ENCODE measurements around the gene PRR5.

DNA sequence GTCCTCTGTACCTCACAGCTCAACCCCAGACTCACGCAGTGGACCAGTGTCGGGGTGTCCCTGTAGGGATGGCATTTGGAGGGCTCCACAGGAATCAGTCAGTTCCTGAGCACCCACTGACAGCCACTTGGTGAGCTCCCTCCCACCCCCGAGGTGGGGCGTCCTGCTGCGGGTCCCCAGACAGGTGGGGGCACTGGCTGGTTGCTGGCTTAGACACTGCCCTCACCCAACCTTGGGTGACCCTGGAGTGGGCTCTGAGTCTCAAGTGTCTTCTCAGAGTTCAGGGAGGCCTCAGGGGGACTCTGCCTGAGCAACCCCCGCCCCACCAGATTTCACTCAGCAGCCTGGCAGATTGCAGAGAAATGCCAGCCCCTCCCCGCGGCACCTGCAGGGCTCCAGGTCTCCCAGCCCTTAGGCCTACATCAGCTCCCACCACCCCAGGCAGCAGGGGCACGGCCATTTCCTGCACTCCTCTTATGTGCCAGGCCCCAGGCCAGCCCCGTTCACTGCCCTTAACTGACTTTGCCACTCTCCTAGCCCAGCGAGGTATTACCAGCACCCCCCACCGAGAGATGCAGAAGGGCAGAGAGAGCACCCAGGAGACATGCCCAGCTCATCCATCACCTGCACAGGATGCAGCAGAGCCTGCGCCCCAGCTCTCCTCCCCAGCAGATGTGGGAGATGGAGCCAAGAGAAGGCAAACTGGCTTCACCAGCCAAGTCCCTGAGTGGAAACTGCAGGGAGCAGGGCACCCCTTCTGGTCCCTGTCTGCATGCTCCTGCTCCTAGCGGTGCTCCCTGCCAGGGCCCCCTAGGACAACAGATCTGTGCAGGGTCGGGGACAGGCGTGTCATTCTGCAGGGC, 2.4 kb downstream of the PRR5 start:
- TF ChIP-seq CTCF (IDR thresholded peaks at IDR 0.05) (no peak), EZH2phosphoT487 (IDR thresholded peaks at IDR 0.05) (no peak)
